ENCODE measurements around the gene ATP23.
A peak's percentile ranks its signal among the peaks of the same experiment; 100 is the strongest.

Gene ATP23

GRCh38 chr12:57896115-57896433, 45.3 kb upstream of the ATP23 start:
- TF ChIP-seq, protein P1, sequence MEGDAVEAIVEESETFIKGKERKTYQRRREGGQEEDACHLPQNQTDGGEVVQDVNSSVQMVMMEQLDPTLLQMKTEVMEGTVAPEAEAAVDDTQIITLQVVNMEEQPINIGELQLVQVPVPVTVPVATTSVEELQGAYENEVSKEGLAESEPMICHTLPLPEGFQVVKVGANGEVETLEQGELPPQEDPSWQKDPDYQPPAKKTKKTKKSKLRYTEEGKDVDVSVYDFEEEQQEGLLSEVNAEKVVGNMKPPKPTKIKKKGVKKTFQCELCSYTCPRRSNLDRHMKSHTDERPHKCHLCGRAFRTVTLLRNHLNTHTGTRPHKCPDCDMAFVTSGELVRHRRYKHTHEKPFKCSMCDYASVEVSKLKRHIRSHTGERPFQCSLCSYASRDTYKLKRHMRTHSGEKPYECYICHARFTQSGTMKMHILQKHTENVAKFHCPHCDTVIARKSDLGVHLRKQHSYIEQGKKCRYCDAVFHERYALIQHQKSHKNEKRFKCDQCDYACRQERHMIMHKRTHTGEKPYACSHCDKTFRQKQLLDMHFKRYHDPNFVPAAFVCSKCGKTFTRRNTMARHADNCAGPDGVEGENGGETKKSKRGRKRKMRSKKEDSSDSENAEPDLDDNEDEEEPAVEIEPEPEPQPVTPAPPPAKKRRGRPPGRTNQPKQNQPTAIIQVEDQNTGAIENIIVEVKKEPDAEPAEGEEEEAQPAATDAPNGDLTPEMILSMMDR (conservative IDR thresholded peaks at IDR 0.05; ENCODE audit: control insufficient read depth, insufficient read depth, low read depth, low read length) = no peak
- H3K4me3 ChIP-seq (ENCODE audit: control insufficient read depth, low read depth, low read length) = peak overlapping the region; percentile 37
- DNase-seq (ENCODE audit: low read depth) = no peak

GRCh38 chr12:57896434-57897201, 44.7 kb upstream of the ATP23 start:
- peak; percentile 75 for DNase-seq (ENCODE audit: low read depth)
- peak overlapping the region; percentile 37 for H3K4me3 ChIP-seq (ENCODE audit: control insufficient read depth, low read depth, low read length)
- TF ChIP-seq, protein P1 (conservative IDR thresholded peaks at IDR 0.05; ENCODE audit: control insufficient read depth, insufficient read depth, low read depth, low read length) = peak; percentile 29

GRCh38 chr12:57897286-57897974, 43.9 kb upstream of the ATP23 start:
- DNase-seq (ENCODE audit: low read depth) = no peak
- TF ChIP-seq, protein P1 (conservative IDR thresholded peaks at IDR 0.05; ENCODE audit: control insufficient read depth, insufficient read depth, low read depth, low read length) = no peak
- H3K4me3 ChIP-seq (ENCODE audit: control insufficient read depth, low read depth, low read length) = no peak overlapping the region

DNA sequence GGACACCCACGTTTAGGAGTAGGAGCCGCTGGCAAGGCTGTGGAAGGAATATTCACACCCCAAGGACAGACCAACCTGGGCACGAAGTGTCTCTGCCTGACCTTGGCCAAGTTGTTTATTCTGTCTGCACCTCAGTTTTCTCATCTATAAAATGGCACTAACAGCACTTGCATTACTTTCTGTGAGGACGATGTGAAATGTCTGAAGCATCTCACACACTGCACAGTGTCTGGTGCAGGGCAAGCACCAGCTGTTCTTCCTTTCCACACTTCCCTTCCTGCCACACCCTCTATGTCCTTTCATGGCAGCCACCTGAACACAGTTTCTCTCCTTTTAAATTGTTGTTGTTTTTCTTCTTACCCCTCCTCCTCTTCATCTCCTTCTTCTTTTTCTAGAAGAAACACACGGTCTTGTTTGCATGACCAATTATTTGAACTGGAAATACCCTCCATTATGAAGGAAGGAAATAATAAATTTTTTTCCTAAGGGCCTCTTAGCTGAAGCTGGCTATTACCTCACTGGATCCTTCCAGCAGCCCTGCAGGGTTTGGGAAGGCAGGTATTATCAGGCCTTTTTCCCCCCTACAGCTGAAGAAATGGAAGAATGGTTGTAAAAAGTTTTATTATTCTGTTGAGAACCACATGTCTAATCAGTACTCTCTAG, 42.9 kb upstream of the ATP23 start:
- no peak overlapping the region for H3K4me3 ChIP-seq (ENCODE audit: control insufficient read depth, low read depth, low read length)
- DNase-seq (ENCODE audit: low read depth) = no peak
- TF ChIP-seq, protein P1 (conservative IDR thresholded peaks at IDR 0.05; ENCODE audit: control insufficient read depth, insufficient read depth, low read depth, low read length) = no peak

- TF ChIP-seq, protein P1 (conservative IDR thresholded peaks at IDR 0.05; ENCODE audit: control insufficient read depth, insufficient read depth, low read depth, low read length) = no peak
- no peak overlapping the region for H3K4me3 ChIP-seq (ENCODE audit: control insufficient read depth, low read depth, low read length)
- peak; percentile 62 for DNase-seq (ENCODE audit: low read depth)
Measured at GRCh38 chr12:57899010-57899662, 42.2 kb upstream of the ATP23 start.

DNA sequence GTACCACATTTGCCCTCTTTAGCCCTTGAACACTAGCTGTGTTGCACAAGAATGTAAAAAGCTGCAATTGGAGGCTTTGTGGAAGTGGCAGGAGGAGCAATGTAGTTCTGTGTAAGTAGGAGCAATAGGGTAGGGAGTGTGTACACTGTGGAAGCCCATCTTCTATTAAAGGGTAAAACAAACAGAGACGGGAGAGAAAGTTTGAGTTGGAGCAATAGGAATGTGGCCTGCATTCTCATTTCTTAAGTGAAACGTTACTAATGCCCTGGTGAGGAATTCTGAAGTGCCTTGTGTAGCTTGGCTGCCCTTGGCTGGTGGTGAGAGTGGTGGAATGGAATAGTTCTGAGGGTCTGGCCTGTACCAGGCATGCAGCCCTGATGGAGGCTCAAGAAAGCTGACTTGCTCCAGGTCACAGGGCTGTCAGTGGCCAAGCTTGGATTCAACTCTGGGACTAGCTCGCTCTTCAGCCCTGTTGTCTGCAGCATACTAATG, 38.8 kb upstream of the ATP23 start:
- TF ChIP-seq, protein P1 (conservative IDR thresholded peaks at IDR 0.05; ENCODE audit: control insufficient read depth, insufficient read depth, low read depth, low read length) = no peak
- DNase-seq (ENCODE audit: low read depth) = no peak
- H3K4me3 ChIP-seq (ENCODE audit: control insufficient read depth, low read depth, low read length) = no peak overlapping the region
